ENCODE measurements around the gene CCDC24.

GRCh38 chr1:43987159-43987902, 4.1 kb upstream of the CCDC24 start:
- TF ChIP-seq CTCF (IDR thresholded peaks at IDR 0.05): no peak
- no peak for TF ChIP-seq POLR2AphosphoS5 (IDR thresholded peaks at IDR 0.05)
- no peak for TF ChIP-seq EP300 (IDR thresholded peaks at IDR 0.05)

Measured in suprapubic skin (tissue), 4 donors.